ENCODE measurements around the gene ZFHX3. TPM values are rescaled to one million over a fixed set of nuclear protein-coding genes. Genes with fewer than 3 reads are reported as not detected.

ZFHX3 gene
- total RNA-seq, 4 donors from 2014 or later: 19.7 to 70.4 (median 34.6) TPM

DNA sequence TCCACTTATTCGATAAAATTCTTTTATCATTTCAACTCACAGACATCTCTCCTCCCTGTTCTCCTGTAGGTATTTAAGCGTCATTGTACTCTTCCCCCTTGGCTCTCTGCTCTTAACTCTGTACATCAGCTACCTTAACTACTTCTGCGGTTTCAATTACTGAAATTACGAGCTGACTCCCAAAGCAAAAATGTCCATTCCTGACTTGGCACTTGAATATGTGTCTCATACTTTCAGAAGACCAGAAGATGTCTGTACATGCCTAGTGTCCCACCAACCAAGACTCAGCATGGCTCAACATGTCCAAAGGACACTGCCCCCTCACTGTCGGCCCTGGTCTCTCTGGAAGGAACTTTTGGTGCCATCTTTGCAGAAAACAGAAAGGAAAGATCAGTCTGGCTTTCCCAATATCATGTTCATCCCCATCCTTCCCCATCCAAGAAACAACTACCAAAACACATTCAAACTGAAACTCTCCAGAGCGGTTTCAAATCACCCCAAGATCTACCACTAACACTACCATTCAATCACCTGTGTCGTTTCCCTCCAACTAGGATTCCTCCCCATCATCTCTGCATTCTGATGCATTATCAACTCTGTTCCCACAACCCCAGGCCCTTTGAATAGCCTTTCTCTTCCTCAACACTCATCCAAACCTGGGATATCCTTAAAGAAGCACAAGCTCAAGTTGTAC lies 74.9 kb downstream of the ZFHX3 start:
- TF ChIP-seq, protein P1, sequence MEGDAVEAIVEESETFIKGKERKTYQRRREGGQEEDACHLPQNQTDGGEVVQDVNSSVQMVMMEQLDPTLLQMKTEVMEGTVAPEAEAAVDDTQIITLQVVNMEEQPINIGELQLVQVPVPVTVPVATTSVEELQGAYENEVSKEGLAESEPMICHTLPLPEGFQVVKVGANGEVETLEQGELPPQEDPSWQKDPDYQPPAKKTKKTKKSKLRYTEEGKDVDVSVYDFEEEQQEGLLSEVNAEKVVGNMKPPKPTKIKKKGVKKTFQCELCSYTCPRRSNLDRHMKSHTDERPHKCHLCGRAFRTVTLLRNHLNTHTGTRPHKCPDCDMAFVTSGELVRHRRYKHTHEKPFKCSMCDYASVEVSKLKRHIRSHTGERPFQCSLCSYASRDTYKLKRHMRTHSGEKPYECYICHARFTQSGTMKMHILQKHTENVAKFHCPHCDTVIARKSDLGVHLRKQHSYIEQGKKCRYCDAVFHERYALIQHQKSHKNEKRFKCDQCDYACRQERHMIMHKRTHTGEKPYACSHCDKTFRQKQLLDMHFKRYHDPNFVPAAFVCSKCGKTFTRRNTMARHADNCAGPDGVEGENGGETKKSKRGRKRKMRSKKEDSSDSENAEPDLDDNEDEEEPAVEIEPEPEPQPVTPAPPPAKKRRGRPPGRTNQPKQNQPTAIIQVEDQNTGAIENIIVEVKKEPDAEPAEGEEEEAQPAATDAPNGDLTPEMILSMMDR (IDR thresholded peaks at IDR 0.05; ENCODE audit: low read depth): no peak

DNA sequence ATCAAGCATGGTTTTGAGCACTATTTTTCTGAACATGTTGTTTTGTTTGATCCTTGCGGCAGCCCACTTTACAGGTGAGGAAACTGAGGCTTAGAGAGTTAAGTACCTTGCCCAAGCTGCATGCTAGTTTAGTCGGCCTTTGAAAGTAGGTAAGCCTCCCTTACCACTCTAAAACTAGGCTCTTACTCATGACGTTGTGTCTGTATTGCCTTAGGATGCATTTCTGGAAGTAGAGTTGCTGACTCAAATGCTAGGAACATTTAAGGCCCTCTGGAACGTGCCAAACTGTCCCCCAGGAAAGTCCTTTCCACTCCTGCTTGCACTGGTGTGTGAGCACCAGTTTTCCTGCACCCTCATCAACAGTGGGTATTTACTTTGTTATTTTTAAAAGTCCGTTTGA lies 76.6 kb downstream of the ZFHX3 start:
- TF ChIP-seq, protein P1 (IDR thresholded peaks at IDR 0.05; ENCODE audit: low read depth): no peak

DNA sequence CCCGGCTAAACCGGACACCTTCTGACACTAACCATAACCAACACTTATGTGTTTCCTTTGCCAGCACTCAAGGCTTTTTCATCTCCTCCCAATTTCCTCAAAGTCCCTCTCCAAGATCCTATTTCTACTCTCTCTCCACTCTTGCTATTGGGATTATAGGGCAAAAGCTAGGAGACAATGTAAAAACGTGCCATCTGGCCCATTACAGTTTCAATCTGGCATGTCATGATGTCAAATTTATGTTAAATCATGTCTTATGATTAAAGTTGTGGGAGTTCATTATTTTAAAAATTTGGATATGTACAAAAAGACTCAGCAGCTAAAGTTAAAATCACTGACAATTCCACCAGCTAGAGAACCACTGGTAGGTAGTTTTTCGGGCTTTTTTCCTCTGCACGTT lies 77.3 kb downstream of the ZFHX3 start:
- TF ChIP-seq, protein P1 (IDR thresholded peaks at IDR 0.05; ENCODE audit: low read depth): no peak

DNA sequence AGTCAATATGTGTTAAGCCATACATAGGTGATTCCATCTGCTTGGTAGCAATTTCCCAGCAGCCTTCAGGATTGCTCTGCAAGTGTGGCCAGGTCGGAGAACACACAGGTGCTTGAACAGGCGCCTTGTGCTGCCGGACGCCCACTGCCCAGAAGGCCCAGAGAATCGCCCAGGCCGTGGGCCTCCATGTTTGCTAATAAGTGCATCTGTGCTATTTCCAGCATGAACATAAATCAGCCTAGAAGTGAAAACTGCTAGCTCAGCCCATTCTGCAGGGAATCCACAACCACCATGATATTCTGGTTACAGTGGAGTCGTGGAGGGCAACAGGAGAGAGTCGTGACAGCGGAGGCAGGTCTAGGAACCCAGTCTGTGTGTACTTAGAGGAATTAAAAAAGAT lies 78.1 kb downstream of the ZFHX3 start:
- TF ChIP-seq, protein P1 (IDR thresholded peaks at IDR 0.05; ENCODE audit: low read depth): no peak

DNA sequence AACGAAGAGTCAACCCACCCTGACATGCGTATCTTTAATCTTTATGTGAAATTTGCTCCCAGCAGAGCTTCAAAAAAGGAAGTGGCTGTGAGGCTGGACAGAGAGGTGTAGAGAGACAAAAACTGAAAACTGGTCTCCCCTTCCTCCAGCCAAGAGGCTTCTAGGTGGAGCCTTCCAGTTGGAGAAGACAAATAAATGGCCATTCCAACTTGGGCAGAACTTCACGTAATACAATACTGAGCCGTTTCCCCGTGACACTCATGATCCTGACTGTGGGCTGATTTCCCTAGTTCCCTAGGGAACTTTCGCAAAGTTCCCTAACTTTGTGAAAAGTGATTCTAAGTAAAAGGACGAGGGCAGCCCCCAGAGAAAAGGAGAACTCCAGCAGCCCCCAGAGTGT lies 78.8 kb downstream of the ZFHX3 start:
- TF ChIP-seq, protein P1 (IDR thresholded peaks at IDR 0.05; ENCODE audit: low read depth): no peak

DNA sequence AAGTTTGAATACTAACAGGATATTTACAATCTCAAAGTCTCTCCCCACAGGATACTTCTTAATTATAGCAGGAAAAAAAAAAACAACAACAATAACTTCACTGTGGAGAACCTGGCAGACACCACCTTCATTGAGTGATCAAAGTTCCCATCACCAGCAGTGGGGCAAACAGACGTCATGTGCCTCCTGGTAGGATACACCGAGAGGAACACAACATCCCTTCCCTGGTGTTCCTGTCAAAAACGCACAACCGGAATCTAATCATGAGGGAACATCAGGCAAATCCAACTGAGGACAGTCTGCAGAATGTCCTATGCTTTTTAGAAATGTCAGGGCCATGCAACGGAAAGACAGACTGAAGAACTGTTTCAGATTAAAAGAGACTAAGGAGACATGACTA lies 80.0 kb downstream of the ZFHX3 start:
- TF ChIP-seq, protein P1 (IDR thresholded peaks at IDR 0.05; ENCODE audit: low read depth): no peak

DNA sequence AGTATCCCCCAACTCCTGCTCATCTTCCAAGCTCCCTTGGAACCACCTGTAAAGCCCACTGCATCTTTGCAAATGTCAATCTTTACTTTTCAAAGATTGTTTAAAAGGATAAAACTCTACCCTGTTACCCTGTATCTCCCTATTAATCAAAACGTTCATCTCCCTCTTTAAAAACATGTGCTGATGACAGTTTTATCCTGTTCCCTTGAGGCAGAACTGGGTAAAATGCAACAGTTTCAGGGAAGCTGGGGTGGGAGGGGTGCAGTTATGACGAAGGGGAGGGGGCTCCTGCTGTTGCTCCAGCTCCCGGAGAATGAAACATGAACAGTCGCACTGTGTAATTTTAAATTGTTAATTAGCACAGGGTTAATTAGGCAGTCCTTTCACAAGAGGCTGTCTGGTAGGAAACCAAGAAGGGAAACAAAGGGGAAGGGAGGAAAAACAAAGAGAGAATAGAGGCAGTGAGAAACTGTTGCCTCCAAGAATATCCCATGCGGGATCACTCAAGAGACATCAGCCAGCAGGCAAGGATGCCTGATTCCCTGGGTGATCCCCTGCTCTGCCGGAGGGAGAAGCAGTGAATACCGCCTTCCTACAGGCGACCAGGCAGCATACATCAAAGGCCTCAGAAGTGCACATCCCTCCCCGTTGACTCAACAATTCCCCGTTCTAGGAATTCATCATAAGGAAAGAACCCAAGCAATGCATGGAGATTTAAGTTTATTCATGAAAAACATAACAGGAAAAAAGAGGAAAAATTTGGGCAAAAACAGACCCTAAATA lies 84.2 kb downstream of the ZFHX3 start:
- TF ChIP-seq, protein P1 (IDR thresholded peaks at IDR 0.05; ENCODE audit: low read depth): no peak
